WTC11 (cell line): ENCODE results near the gene KIF6. TPM values are rescaled to one million over a fixed set of nuclear protein-coding genes. Genes with fewer than 3 reads are reported as not detected.

ENCODE experiments used
- ATAC-seq: fragments of 200-7000 bp; cut with Tn5 transposase; 2 replicates; pipeline ENCODE4 v1.10.0; 2021; ENCODE audit warnings: mild to moderate bottlenecking, moderate library complexity
- CTCF ChIA-PET: fragments of 300-600 bp; sonication (Branson Sonifier 250); formaldehyde crosslinking; loops from one replicate; lab custom pipeline; 2021; ENCODE audit warnings: antibody characterized with exemption; lab: Charles Lee
- POLR2A ChIA-PET: fragments of 350-600 bp; sonication (Branson Sonifier 250); formaldehyde crosslinking; loops from one replicate; lab custom pipeline; 2021; ENCODE audit warnings: antibody characterized with exemption; lab: Charles Lee
- DNase-seq: peaks from one replicate; pipeline ENCODE4 v3.0.0; 2021; ENCODE audit warnings: low spot score
- H3K27ac Mint-ChIP-seq: 2 replicates; pipeline ENCODE4 v1.8.0; 2021; ENCODE audit warnings: mixed read lengths
- H3K27me3 Mint-ChIP-seq: 2 replicates; pipeline ENCODE4 v1.8.0; 2021; ENCODE audit warnings: low read depth, mild to moderate bottlenecking, moderate library complexity, mixed read lengths
- H3K36me3 Mint-ChIP-seq: 2 replicates; pipeline ENCODE4 v1.8.0; 2021; ENCODE audit warnings: mixed read lengths
- H3K4me1 Mint-ChIP-seq: 2 replicates; pipeline ENCODE4 v1.8.0; 2022; ENCODE audit warnings: mixed read lengths
- H3K4me3 Mint-ChIP-seq: 2 replicates; pipeline ENCODE4 v1.8.0; 2021; ENCODE audit warnings: mild to moderate bottlenecking, moderate library complexity, mixed read lengths
- H3K9me3 Mint-ChIP-seq: 2 replicates; pipeline ENCODE4 v1.8.0; 2021; ENCODE audit warnings: mixed read lengths
- ATF1 ChIP-seq: sonication (generic); formaldehyde crosslinking; IDR thresholded peaks from 2 replicates; pipeline ENCODE4 v1.8.1; 2023; ENCODE audit warnings: mild to moderate bottlenecking, moderate library complexity, missing genetic modification reagents
- EMX1 ChIP-seq: fragments of 250-450 bp; sonication (Bioruptor Pico); IDR thresholded peaks from 2 replicates; pipeline ENCODE4 v1.8.0; 2021; ENCODE audit warnings: mild to moderate bottlenecking
- ETV6 ChIP-seq: sonication (generic); formaldehyde crosslinking; IDR thresholded peaks from 2 replicates; pipeline ENCODE4 v1.8.1; 2022; ENCODE audit warnings: mild to moderate bottlenecking, missing genetic modification reagents
- FOXP1 ChIP-seq: sonication (generic); formaldehyde crosslinking; IDR thresholded peaks from 2 replicates; pipeline ENCODE4 v1.8.0; 2022; ENCODE audit warnings: missing genetic modification reagents, mild to moderate bottlenecking, moderate library complexity, borderline replicate concordance
- HMGA2 ChIP-seq: fragments of 250-450 bp; sonication (Bioruptor Pico); IDR thresholded peaks from 2 replicates; pipeline ENCODE4 v1.4.0; 2021; ENCODE audit warnings: mild to moderate bottlenecking, moderate library complexity
- NFATC4 ChIP-seq: fragments of 250-450 bp; sonication (Bioruptor Pico); IDR thresholded peaks from 2 replicates; pipeline ENCODE4 v1.9.0; 2021; ENCODE audit warnings: mild to moderate bottlenecking
- NFE2L1 ChIP-seq: sonication (generic); formaldehyde crosslinking; IDR thresholded peaks from 2 replicates; pipeline ENCODE4 v1.8.1; 2023; ENCODE audit warnings: missing genetic modification reagents
- RORB ChIP-seq: fragments of 250-450 bp; sonication (Bioruptor Pico); IDR thresholded peaks from 2 replicates; pipeline ENCODE4 v1.9.0; 2021; ENCODE audit warnings: mild to moderate bottlenecking
- SOX15 ChIP-seq: fragments of 250-450 bp; sonication (Bioruptor Pico); IDR thresholded peaks from 2 replicates; pipeline ENCODE4 v1.9.0; 2021; ENCODE audit warnings: mild to moderate bottlenecking
- SP1 ChIP-seq: sonication (generic); formaldehyde crosslinking; conservative IDR thresholded peaks from 2 replicates; pipeline ENCODE4 v1.8.1; 2022; ENCODE audit warnings: missing genetic modification reagents
- ZNF138 ChIP-seq: sonication (generic); formaldehyde crosslinking; conservative IDR thresholded peaks from 2 replicates; pipeline ENCODE4 v1.8.1; 2022; ENCODE audit warnings: mild to moderate bottlenecking, moderate library complexity, missing genetic modification reagents
- ZNF232 ChIP-seq: sonication (generic); formaldehyde crosslinking; IDR thresholded peaks from 2 replicates; pipeline ENCODE4 v1.8.0; 2022; ENCODE audit warnings: mild to moderate bottlenecking, missing genetic modification reagents
- ZNF263 ChIP-seq: sonication (generic); formaldehyde crosslinking; IDR thresholded peaks from 2 replicates; pipeline ENCODE4 v1.8.1; 2022; ENCODE audit warnings: low read depth, mild to moderate bottlenecking, moderate library complexity, missing genetic modification reagents
- ZNF416 ChIP-seq: fragments of 250-450 bp; sonication (Bioruptor Pico); IDR thresholded peaks from 2 replicates; pipeline ENCODE4 v1.9.0; 2021; ENCODE audit warnings: mild to moderate bottlenecking, inconsistent platforms
- ZNF423 ChIP-seq: fragments of 250-450 bp; sonication (Bioruptor Pico); IDR thresholded peaks from 2 replicates; pipeline ENCODE4 v2.1.2; 2022; ENCODE audit warnings: mild to moderate bottlenecking, moderate library complexity
- ZNF671 ChIP-seq: fragments of 250-450 bp; sonication (Bioruptor Pico); IDR thresholded peaks from 2 replicates; pipeline ENCODE4 v1.8.0; 2021; ENCODE audit warnings: mild to moderate bottlenecking
- total RNA-seq: library from RNA; stranded (reverse); gene quantifications from 3 replicates; pipeline ENCODE4 v1.2.3, GENCODE V29; 2021
- TF ChIP-seq, protein P1 (sequence below): sonication (generic); formaldehyde crosslinking; IDR thresholded peaks from 2 replicates; pipeline ENCODE4 v1.8.0; 2022; ENCODE audit warnings: mild to moderate bottlenecking, missing genetic modification reagents
- TF ChIP-seq, protein P2 (sequence below): sonication (generic); formaldehyde crosslinking; IDR thresholded peaks from 2 replicates; pipeline ENCODE4 v1.8.0; 2022; ENCODE audit warnings: mild to moderate bottlenecking, missing genetic modification reagents
- TF ChIP-seq, protein P3 (sequence below): fragments of 250-450 bp; sonication (Bioruptor Pico); conservative IDR thresholded peaks from 2 replicates; pipeline ENCODE4 v1.9.0; 2021; ENCODE audit warnings: mild to moderate bottlenecking
- TF ChIP-seq, protein P4 (sequence below): sonication (generic); formaldehyde crosslinking; IDR thresholded peaks from 2 replicates; pipeline ENCODE4 v1.8.1; 2022; ENCODE audit warnings: missing genetic modification reagents, borderline replicate concordance
- TF ChIP-seq, protein P5 (sequence below): sonication (generic); formaldehyde crosslinking; IDR thresholded peaks from 2 replicates; pipeline ENCODE4 v1.8.1; 2023; ENCODE audit warnings: mild to moderate bottlenecking, missing genetic modification reagents, borderline replicate concordance

The KIF6 gene
- total RNA-seq, 1 experiment from 2014 or later: 0.57 TPM

DNA sequence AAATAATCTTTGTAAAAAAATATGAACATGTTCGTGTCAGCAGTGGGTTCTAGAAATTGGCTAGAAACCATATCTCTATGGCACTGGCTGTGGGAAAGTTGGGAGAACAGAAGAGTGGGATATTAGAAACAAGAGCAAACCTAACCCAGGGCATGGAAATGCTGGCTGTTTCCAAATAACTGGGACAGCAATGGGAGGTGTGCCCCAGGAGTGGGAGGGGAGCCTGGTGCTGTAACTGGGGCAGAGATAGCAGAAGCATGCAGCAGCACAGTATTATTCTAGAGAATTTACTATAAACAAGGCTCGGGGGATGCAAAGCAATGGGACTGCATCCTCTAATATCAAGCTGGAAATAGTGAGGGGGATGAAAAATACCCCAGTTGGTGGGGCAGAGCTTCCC, 175.0 kb downstream of the KIF6 start:
- peaks cover 31% of the 10 kb centered on the region for H3K4me1 Mint-ChIP-seq
- no peaks in the 10 kb centered on the region for H3K9me3 Mint-ChIP-seq
- no peak overlapping the region for H3K27ac Mint-ChIP-seq
- POLR2A ChIA-PET: no interaction called here
- H3K27me3 Mint-ChIP-seq: peaks cover 12% of the 10 kb centered on the region
- TF ChIP-seq, protein P1, sequence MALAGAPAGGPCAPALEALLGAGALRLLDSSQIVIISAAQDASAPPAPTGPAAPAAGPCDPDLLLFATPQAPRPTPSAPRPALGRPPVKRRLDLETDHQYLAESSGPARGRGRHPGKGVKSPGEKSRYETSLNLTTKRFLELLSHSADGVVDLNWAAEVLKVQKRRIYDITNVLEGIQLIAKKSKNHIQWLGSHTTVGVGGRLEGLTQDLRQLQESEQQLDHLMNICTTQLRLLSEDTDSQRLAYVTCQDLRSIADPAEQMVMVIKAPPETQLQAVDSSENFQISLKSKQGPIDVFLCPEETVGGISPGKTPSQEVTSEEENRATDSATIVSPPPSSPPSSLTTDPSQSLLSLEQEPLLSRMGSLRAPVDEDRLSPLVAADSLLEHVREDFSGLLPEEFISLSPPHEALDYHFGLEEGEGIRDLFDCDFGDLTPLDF: no peak
- TF ChIP-seq, protein P2, sequence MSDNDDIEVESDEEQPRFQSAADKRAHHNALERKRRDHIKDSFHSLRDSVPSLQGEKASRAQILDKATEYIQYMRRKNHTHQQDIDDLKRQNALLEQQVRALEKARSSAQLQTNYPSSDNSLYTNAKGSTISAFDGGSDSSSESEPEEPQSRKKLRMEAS: no peak
- TF ChIP-seq RORB (CRISPR knock-in tag) (no peak), ZNF416 (CRISPR knock-in tag) (no peak), ETV6 (CRISPR knock-in tag) (no peak), ATF1 (CRISPR knock-in tag) (no peak), NFATC4 (CRISPR knock-in tag) (no peak), HMGA2 (CRISPR knock-in tag) (no peak), EMX1 (CRISPR knock-in tag) (no peak), NFE2L1 (CRISPR knock-in tag) (no peak)
- TF ChIP-seq, protein P3, sequence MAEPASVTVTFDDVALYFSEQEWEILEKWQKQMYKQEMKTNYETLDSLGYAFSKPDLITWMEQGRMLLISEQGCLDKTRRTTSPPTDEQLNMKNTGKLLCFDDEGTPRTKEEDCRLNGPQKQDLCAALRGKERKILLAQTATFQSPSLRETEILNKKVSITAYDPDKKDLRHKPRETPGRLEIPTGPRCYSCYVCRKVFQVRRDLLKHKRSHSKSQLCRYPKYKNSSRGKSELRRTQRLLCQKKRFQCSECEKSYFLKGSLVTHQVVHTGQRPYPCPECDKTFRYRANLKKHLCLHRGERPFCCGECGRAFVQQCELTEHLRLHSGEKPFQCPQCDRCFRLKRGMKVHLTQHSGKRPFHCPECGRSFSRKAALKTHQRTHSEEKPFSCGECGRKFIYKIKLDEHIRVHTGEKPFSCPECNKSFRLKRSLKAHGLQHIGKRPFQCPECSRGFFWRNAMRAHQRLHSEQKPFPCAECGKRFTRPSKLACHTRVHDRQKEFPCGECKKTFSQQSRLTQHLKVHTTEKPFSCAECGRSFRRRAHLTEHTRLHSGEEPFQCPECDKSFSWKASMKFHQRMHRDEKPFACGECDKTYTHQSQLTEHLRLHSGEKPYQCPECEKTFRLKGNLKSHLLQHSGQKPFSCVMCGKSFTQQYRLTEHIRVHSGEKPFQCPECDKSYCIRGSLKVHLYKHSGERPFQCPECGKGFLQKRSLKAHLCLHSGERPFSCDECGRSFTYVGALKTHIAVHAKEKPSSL (CRISPR knock-in tag): no peak
- TF ChIP-seq, protein P4, sequence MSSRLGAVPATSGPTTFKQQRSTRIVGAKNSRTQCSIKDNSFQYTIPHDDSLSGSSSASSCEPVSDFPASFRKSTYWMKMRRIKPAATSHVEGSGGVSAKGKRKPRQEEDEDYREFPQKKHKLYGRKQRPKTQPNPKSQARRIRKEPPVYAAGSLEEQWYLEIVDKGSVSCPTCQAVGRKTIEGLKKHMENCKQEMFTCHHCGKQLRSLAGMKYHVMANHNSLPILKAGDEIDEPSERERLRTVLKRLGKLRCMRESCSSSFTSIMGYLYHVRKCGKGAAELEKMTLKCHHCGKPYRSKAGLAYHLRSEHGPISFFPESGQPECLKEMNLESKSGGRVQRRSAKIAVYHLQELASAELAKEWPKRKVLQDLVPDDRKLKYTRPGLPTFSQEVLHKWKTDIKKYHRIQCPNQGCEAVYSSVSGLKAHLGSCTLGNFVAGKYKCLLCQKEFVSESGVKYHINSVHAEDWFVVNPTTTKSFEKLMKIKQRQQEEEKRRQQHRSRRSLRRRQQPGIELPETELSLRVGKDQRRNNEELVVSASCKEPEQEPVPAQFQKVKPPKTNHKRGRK: no peak
- TF ChIP-seq, all 79 proteins: peak for 0
- Mint-ChIP-seq H3K4me3 (no peak overlapping the region), H3K36me3 (no peaks in the 10 kb centered on the region)
- ATAC-seq (no peak), DNase-seq (no peak)
- CTCF ChIA-PET: interaction anchor here (0.7 kb wide), 1 partner anchor 8 kb away, joined by 3 read pairs; no protein-coding TSS in a partner anchor

DNA sequence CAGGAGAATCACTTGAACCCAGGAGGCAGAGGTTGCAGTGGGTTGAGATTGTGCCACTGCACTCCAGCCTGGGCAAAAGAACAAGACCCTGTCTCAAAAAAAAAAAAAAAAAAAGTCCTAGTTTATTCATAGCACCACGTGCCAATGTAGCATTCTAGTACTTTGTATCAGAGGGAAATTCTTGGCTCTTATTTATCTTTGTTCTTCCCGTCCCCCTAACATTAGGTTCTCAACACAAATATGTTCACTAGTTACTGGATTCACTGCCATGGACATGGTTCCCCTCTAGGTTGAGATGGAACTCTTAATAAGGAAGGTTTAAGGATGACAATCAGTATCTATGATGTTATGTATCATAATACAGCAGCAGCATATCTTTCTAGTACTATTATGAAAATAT, 178.5 kb downstream of the KIF6 start:
- H3K4me1 Mint-ChIP-seq: peaks cover 6% of the 10 kb centered on the region
- CTCF ChIA-PET: no interaction called here

More for the DNA sequence above, 178.5 kb downstream of the KIF6 start:
- no peaks in the 10 kb centered on the region for H3K36me3 Mint-ChIP-seq
- POLR2A ChIA-PET: no interaction called here
- TF ChIP-seq ZNF671: no peak
- no peak for TF ChIP-seq ZNF423 (CRISPR knock-in tag)
- TF ChIP-seq ZNF138 (CRISPR knock-in tag): no peak
- TF ChIP-seq ZNF232: no peak
- no peak for TF ChIP-seq ZNF263 (CRISPR knock-in tag)
- TF ChIP-seq SP1 (CRISPR knock-in tag): no peak
- TF ChIP-seq, protein P3 (CRISPR knock-in tag): no peak
- TF ChIP-seq SOX15 (CRISPR knock-in tag): no peak
- no peak for TF ChIP-seq ZNF416 (CRISPR knock-in tag)
- TF ChIP-seq FOXP1 (CRISPR knock-in tag): no peak
- TF ChIP-seq, protein P5, sequence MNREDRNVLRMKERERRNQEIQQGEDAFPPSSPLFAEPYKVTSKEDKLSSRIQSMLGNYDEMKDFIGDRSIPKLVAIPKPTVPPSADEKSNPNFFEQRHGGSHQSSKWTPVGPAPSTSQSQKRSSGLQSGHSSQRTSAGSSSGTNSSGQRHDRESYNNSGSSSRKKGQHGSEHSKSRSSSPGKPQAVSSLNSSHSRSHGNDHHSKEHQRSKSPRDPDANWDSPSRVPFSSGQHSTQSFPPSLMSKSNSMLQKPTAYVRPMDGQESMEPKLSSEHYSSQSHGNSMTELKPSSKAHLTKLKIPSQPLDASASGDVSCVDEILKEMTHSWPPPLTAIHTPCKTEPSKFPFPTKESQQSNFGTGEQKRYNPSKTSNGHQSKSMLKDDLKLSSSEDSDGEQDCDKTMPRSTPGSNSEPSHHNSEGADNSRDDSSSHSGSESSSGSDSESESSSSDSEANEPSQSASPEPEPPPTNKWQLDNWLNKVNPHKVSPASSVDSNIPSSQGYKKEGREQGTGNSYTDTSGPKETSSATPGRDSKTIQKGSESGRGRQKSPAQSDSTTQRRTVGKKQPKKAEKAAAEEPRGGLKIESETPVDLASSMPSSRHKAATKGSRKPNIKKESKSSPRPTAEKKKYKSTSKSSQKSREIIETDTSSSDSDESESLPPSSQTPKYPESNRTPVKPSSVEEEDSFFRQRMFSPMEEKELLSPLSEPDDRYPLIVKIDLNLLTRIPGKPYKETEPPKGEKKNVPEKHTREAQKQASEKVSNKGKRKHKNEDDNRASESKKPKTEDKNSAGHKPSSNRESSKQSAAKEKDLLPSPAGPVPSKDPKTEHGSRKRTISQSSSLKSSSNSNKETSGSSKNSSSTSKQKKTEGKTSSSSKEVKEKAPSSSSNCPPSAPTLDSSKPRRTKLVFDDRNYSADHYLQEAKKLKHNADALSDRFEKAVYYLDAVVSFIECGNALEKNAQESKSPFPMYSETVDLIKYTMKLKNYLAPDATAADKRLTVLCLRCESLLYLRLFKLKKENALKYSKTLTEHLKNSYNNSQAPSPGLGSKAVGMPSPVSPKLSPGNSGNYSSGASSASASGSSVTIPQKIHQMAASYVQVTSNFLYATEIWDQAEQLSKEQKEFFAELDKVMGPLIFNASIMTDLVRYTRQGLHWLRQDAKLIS: no peak
- TF ChIP-seq, all 79 proteins: peak for 0
- Mint-ChIP-seq H3K4me3 (no peak overlapping the region), H3K9me3 (no peaks in the 10 kb centered on the region), H3K27ac (no peak overlapping the region), H3K27me3 (no peaks in the 10 kb centered on the region)
- no peak for ATAC-seq
- no peak for DNase-seq
